HG02798 (cell line): Measurements from ENCODE around the gene PTPRN2.
"Not testable (repeated sequence)": the region's sequence is repeated elsewhere in the genome, so short reads cannot be mapped to it uniquely, and the experiment has no call there.

Source experiments
- ATAC-seq: cut with Tn5 transposase; IDR thresholded peaks from one replicate; pipeline ENCODE4 v1.9.1; 2021; ENCODE audit warnings: mild to moderate bottlenecking; ENCODE audit not compliant: unreplicated experiment, poor library complexity

The PTPRN2 gene

DNA sequence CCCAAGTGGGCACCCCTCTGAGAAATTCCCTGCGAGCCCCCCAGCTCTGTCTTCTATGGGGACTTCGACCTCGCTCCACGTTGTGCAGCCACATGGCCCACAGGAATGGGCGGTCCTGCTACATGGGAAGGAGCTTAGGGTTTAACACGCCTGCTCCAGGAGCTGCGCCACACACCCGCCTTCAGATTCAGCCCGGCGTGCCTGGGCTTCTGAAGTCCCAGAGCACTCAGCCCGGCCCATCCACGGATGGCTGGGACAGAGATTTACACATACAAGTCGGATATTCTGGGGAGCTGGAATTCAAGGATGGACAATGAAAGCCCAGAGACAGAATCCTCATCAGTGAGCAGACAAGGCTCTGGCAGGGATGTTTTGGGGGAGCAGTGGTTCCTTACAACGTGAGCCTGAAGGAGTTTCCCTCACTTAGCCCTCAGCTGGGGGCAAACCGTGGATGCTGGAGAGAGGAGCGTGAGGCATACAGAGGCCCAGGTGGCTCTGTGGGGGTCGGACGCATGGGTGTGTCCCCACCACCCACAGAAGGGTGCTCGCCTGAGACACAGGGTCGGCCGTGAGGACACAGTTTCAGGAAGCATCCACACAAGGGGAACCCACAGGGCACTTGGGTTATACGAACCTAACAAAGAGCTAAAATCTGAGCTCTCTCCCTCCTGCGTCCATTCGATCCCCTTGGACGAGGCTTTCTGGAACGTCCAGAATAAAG lies 877.9 kb downstream of the PTPRN2 start:
- no peak for ATAC-seq

- ATAC-seq: no peak
These were observed 878.7 kb downstream of the PTPRN2 start for GRCh38 chr7:157708919-157709295.

DNA sequence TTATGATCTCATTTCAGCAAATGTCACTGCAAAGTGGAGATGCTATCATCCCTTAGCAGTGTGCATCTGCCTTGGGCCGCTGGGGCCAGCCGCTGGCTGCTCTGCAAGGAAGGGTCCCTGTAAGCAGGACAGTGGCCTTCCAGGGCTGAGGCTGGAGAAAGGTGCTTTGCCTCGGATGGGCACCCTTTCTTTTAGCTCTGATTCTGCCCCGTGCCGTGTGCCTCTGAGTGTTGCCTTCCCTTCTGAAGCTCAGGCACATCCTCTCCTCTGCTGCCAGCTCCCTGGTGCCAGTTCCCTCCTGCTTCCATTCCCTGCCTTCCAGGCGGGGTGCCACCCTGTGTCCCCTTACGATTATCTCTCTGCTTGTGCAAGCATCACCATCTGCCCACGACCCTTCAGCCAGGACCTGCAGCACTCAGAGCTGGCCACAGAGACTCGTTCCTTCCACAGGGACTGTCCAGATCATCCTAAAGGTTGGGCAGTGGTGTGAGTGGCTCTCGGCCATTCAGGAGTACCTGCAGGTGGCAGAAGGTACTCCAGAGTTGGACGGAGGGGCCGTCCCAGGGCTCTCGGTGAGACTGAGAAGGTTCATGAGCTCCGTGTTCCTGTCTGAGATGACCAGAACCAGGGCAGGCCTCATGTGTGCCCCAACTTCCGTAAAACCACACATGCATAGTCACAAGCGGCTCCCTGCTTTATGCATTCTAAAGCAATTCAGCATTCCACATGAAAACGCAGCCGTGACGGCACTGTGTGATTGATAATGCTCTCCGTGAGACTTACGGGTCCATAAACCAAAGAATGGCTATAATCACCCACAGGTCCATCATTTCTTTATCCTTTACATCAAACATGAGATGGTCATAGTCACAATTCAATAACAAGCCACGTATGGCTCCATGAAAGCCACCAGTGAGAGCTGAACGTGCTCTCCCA lies 879.4 kb downstream of the PTPRN2 start:
- ATAC-seq: no peak

DNA sequence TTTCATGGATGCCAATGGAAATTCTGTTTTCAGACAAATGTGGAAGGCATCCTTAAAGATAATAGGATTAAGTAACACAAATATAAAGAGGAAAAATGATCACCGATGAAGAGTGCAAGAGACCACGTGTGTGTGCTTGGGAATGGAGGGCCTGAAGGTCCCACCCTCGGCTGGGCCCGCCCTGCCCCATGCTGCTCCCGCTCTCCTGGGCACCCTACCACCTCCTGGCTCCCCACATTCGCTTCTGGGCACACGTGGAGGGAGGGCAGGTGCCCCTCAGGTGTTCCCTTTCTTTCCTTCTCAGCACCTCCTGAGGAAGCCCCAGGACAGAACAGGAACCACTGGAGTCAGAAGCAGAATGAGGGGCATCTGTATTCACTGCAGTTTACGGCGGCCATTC lies 883.3 kb downstream of the PTPRN2 start:
- ATAC-seq: no peak

GRCh38 chr7:157703534-157704195 lies 884.0 kb downstream of the PTPRN2 start:
- no peak for ATAC-seq

GRCh38 chr7:157703131-157703530 lies 884.5 kb downstream of the PTPRN2 start:
- no peak for ATAC-seq

DNA sequence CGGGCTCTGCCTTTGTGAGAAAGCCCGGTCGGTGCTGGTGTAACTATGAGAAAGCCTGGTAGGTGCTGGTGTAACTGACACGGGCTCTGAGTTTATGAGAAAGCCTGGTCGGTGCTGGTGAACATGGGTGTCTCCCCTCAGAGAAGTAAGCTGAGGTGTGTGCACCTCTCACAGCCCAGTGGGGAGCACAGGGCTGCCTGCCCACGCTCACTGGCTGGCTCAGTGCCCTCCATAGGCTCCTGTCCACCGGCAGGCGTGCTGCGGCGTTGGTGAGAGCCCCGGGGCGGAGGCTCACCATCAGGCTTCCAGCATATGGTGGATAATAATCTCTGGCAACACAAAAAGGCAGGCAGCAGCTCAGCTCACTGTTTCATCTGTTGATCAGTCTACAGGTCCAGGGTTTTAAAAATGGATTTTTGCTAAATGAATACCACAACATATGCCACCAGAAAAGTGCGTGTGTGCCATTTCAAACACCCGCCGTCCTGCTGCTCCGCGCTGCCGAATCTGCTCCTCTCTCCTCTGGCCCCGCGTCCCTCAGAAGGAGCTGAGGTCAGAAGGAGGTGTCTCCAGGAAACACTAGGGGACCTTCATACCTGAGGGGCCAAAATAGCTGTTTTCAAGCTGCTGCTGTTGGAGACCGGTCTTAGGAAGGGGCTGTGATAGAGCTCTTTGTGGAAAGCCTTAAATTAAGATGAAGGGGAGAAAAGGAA lies 885.2 kb downstream of the PTPRN2 start:
- no peak for ATAC-seq

GRCh38 chr7:157701395-157702180 lies 886.0 kb downstream of the PTPRN2 start:
- ATAC-seq: not testable (repeated sequence)

DNA sequence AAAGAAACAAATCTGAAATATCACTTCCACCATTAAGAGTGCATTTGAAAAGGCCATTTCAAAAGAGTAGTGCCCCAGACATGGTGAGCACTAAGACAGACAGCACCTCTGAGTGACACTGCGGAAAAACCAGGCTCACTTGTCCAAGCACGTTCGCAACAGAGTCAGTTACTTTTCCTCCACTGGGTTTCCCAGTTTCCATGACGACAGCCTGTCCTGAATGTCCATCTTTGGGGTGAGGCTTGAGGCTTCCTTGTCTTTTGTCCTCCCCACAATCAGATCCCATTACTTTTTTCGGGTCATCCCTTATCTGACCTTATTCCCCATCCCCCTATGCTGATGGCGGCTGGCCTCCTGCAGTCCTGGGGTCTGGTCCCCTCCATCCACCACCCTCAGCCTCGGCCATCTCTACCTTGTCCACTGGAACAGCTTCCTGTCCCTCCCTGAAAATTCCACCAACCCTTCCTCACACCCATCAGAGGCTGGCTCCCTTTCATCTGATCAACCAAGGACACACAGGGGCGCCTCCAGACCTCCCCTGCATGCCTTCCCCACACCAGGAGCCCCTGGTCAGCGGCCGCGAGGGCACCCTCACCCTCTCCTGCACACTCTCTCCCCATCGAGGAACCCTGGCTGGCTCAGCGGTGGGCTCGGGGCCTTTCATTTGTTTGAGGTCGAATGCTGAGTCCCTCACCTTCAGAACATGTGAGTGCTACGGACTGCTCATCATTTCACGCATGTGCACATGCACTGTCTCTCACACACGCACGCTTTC lies 887.2 kb downstream of the PTPRN2 start:
- no peak for ATAC-seq

- no peak for ATAC-seq
These were observed 888.1 kb downstream of the PTPRN2 start for GRCh38 chr7:157699357-157700013.

- not testable (repeated sequence) for ATAC-seq
These were observed 890.3 kb downstream of the PTPRN2 start for GRCh38 chr7:157697287-157697686.

DNA sequence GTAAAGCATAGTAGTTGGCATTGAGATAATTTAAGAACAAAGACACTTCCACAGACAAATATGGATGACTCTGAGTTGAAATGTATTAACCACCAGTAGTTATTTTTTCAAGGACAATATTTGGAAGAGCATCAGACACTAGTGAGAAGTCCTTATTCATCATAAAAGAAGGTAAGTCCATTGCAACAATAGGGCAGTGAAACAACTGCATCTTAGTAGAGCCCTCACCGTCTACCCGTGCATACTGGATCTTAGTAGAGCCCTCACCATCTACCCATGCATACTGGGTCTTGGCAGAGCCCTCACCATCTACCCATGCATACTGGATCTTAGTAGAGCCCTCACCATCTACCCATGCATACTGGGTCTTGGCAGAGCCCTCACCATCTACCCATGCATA lies 892.0 kb downstream of the PTPRN2 start:
- ATAC-seq: not testable (repeated sequence)

DNA sequence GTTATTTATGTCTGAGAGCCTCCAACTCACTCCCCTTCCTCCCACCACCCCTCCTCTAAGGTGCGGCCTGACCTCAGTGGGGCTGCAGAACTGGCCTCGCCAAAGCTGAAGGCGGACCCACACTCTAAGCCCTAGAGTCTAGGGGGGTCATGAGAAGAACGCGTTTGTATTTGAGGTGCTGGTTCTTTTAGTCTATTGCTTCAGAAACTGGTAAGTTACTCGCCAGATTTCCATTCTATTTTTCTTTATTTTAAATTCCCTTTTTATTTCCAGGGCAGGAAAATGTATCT lies 893.3 kb downstream of the PTPRN2 start:
- ATAC-seq: no peak

- no peak for ATAC-seq
These were observed 893.9 kb downstream of the PTPRN2 start for GRCh38 chr7:157693521-157694375.

DNA sequence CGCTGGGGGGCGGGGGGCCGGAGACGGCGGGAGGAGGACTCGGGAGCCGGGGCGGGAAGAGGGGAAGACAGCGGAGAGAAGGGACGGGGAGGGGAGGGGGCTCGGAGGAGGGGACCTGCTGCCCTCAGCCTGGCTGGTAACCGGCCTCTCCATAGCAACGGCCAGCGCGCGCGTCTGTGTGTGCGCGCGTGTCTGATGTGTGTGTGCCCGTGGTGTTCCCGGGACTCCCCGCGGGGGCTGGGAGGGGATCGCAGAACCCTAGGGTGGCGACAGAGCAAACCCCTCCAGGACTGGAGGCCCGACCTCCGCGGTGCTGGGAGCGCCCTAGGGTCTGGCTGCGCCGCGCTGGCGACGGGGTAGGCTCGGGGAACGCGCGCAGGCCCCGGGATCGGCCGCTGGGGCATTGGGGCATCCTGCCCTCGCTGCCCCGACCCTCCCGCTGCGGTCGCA lies 894.5 kb downstream of the PTPRN2 start:
- no peak for ATAC-seq

DNA sequence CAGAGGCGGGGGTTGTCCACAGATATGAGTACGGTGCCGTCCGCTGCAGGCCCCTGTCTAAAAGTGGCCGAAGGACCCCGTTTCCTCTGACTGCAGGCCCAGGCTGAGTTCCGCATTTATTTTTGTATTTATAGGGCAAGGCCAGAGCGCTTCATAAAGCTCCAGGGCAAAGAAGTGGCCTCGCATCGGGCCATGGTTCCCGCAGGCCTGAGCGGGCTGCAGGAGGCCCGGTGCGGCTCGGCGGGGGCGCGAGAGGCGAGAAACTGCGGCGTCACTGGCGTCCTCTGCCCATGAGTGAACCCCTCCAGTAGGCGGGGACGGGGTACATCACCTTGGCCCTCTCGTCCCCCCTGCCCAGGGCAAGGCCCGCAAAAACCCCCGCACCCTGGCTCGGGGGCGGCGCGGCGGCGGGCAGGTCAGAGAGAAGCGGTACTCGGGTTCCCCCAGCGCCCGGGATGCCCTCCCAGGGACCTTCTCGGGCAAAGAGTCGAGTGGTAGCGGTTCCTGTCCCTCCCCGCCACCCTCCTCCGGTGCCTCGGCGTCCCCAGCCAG lies 895.1 kb downstream of the PTPRN2 start:
- ATAC-seq: no peak
